GM13976 (cell line): Measurements from ENCODE around the gene KRCC1.
A peak's percentile ranks its signal among the peaks of the same experiment; 100 is the strongest.

ENCODE experiments used
- DNase-seq: peaks from one replicate; pipeline ENCODE4 v3.0.0; 2012; ENCODE audit warnings: low spot score
- CTCF ChIP-seq: IDR thresholded peaks from 2 replicates; pipeline ENCODE4 v1.5.1; 2012; ENCODE audit warnings: borderline replicate concordance, mild to moderate bottlenecking; ENCODE audit not compliant: insufficient read depth; ENCODE audit errors: extremely low read depth, missing control alignments, control extremely low read depth
- in situ Hi-C: fragments of 300-500 bp; cut with MboI; formaldehyde crosslinking; loops from one replicate; pipeline ENCODE4 v1.12.0; 2022; ENCODE audit warnings: low sequenced_read_pairs, mixed read lengths, inconsistent platforms; ENCODE audit not compliant: unreplicated experiment

KRCC1 gene

GRCh38 chr2:88061295-88061694 lies 5.7 kb upstream of the KRCC1 start:
- in situ Hi-C loops, result loop anchor here (25.0 kb wide), 1 partner anchor 601 kb away; no protein-coding TSS in a partner anchor
- no peak for DNase-seq
- no peak for TF ChIP-seq CTCF

GRCh38 chr2:88060907-88061275 lies 5.3 kb upstream of the KRCC1 start:
- in situ Hi-C loops, result loop anchor here (25.0 kb wide), 1 partner anchor 601 kb away; no protein-coding TSS in a partner anchor
- no peak for TF ChIP-seq CTCF
- DNase-seq, result no peak

- peak; percentile 69 for DNase-seq
- peak; percentile 47 for TF ChIP-seq CTCF
- in situ Hi-C loops, result loop anchor here (25.0 kb wide), 1 partner anchor 602 kb away; no protein-coding TSS in a partner anchor
These were observed 4.7 kb upstream of the KRCC1 start for GRCh38 chr2:88059979-88060906.

GRCh38 chr2:88058191-88058590 lies 2.6 kb upstream of the KRCC1 start:
- no peak for DNase-seq
- in situ Hi-C loops, result loop anchor here (25.0 kb wide), 1 partner anchor 604 kb away; no protein-coding TSS in a partner anchor

GRCh38 chr2:88057437-88057844 lies 1.9 kb upstream of the KRCC1 start:
- no peak for DNase-seq
- in situ Hi-C loops, result loop anchor here (25.0 kb wide), 1 partner anchor 605 kb away; no protein-coding TSS in a partner anchor
- TF ChIP-seq CTCF, result no peak

More at GRCh38 chr2:88058191-88058590, 2.6 kb upstream of the KRCC1 start:
- TF ChIP-seq CTCF, result no peak

GRCh38 chr2:88054782-88055370 lies 707 bp downstream of the KRCC1 start:
- TF ChIP-seq CTCF, result no peak
- in situ Hi-C loops, result loop anchor here (25.0 kb wide), 1 partner anchor 607 kb away; no protein-coding TSS in a partner anchor
- peak; percentile 24 for DNase-seq
